Measurements from ENCODE around the gene HCRT.

DNA sequence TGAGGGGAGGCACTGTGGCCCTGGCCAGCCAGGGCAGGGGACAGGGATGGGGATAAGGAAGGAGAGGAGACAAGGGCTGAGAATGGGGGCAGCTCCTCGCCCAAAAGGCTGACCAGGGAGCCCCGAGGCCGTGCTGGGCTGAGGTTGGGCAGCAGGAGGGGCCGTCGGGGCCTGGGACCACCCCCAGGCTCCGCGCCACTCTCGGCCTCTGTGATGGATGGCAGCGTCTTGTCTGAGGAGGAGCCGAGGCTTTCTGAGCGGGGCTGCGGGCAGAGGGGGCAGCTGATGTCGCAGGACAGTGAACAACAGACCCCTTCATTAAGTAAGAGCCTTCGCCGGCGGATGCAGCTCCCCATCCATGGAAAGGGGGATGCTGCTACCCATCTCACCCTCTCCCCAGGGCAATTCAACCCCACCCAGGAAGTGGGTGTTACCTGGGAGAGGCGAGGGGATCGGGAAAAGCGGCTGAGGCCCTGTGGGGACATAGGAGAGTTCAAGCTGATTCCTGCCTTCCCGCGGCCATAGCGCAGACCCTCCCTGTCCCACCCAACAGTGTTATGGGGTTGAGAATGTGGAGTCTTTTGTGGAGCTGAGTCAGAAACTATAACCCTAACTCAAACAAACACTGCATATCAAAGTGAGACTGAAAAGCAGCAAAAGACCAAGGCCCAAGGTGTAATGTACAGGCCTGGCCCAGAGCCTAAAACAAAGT is 21.4 kb downstream of the HCRT start:
- TF ChIP-seq, protein P1, sequence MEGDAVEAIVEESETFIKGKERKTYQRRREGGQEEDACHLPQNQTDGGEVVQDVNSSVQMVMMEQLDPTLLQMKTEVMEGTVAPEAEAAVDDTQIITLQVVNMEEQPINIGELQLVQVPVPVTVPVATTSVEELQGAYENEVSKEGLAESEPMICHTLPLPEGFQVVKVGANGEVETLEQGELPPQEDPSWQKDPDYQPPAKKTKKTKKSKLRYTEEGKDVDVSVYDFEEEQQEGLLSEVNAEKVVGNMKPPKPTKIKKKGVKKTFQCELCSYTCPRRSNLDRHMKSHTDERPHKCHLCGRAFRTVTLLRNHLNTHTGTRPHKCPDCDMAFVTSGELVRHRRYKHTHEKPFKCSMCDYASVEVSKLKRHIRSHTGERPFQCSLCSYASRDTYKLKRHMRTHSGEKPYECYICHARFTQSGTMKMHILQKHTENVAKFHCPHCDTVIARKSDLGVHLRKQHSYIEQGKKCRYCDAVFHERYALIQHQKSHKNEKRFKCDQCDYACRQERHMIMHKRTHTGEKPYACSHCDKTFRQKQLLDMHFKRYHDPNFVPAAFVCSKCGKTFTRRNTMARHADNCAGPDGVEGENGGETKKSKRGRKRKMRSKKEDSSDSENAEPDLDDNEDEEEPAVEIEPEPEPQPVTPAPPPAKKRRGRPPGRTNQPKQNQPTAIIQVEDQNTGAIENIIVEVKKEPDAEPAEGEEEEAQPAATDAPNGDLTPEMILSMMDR (IDR thresholded peaks at IDR 0.05; ENCODE audit: low read depth, low read length, poor library complexity, severe bottlenecking): no peak
- TF ChIP-seq EZH2phosphoT487 (IDR thresholded peaks at IDR 0.05; ENCODE audit: borderline replicate concordance, low read length): no peak

Measured in DOHH2 (cell line).